ENCODE results near the gene PLEKHG7. TPM values are rescaled to one million over a fixed set of nuclear protein-coding genes. Genes with fewer than 3 reads are reported as not detected.
"Not testable (repeated sequence)": the region's sequence is repeated elsewhere in the genome, so short reads cannot be mapped to it uniquely, and the experiment has no call there.

Gene PLEKHG7
- total RNA-seq, 1 experiment from 2014 or later, result not detected

DNA sequence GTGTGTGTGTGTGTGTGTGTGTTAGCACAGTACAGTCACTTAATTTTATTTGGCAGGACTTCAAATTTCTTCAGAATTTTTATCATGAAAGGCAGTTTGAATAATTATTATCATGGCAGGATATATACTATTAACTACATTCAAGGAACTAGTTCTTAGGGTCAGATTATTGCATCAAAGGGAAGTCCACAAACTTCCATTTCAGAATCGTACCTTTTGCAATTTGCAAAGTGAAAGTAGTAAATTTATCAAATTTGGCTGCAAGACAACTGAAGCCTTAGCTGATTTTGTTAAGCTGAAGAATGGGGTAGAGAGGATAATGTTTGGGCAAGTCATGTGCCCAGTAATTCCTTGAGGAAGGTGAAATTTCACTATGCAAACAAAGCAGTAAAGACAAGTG lies 68.2 kb downstream of the PLEKHG7 start:
- in situ Hi-C loops (cut with HindIII; ENCODE audit: low pct_unique_long_range_greater_than_20kb, low sequenced_read_pairs), result no loop called here
- no peak for DNase-seq (ENCODE audit: low read depth)

DNA sequence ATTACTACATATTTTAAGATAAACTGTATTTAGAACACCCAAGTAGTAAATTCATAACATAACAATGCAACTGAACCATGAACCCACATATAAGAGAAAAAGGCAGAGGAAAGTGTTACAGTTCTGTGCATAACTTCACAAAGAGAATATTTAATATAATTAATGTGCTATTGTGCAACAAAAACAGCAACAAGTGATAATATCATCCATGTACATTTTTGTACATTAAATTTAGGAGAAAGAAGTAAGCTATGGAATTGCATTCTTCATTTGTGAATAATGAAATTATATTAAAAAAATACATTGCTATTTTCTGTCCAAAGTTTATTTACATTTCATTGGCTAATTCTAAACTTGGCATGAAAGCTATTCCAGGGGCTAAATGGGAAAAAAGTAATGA lies 72.6 kb downstream of the PLEKHG7 start:
- in situ Hi-C loops (cut with HindIII; ENCODE audit: low pct_unique_long_range_greater_than_20kb, low sequenced_read_pairs), result no loop called here
- DNase-seq (ENCODE audit: low read depth), result no peak

- in situ Hi-C loops (cut with HindIII; ENCODE audit: low pct_unique_long_range_greater_than_20kb, low sequenced_read_pairs), result no loop called here
- no peak for DNase-seq (ENCODE audit: low read depth)
These were observed 75.7 kb downstream of the PLEKHG7 start for GRCh38 chr12:92778525-92778924.

DNA sequence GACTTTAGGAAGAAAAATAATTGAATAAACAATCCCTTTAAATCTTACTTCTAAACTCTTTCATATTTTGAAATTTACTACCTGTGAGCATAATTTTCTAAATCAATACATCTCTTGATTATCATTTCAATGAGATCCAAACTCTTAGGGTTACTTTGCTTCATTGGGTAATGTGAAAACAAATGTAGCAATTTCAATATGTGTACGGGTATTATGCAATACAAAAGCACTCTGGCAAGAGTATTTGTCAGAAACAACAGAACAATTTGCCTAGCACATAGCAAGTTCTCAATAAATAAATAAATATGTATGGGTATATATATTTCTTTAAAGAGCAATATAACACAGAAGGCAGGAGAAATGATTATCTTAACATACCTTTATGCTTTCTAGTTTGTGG lies 77.1 kb downstream of the PLEKHG7 start:
- no peak for DNase-seq (ENCODE audit: low read depth)
- in situ Hi-C loops (cut with HindIII; ENCODE audit: low pct_unique_long_range_greater_than_20kb, low sequenced_read_pairs), result no loop called here

GRCh38 chr12:92784356-92784755 lies 81.6 kb downstream of the PLEKHG7 start:
- no peak for DNase-seq (ENCODE audit: low read depth)
- in situ Hi-C loops (cut with HindIII; ENCODE audit: low pct_unique_long_range_greater_than_20kb, low sequenced_read_pairs), result no loop called here

- DNase-seq (ENCODE audit: low read depth), result peak; percentile 59
- in situ Hi-C loops (cut with HindIII; ENCODE audit: low pct_unique_long_range_greater_than_20kb, low sequenced_read_pairs), result no loop called here
These were observed 82.2 kb downstream of the PLEKHG7 start for GRCh38 chr12:92784797-92785562.

DNA sequence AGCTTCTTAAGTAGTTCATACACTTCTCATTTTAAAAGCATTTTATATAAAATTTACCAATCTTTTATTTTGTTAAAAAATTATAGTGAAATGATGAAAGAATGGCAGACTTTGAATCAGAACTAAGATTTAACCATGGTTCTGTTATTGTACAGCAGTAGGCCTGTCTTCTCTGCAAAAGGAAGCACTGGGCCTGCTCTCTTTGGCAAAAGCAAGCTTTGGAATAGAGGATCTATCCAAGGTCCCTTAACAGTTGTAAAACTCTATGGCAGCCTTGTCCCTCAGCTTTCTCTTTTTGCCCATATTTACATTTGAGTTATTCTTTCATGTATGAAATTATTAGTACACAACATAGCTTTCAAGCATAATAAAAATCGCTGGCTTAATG lies 82.8 kb downstream of the PLEKHG7 start:
- DNase-seq (ENCODE audit: low read depth), result no peak
- in situ Hi-C loops (cut with HindIII; ENCODE audit: low pct_unique_long_range_greater_than_20kb, low sequenced_read_pairs), result no loop called here

- in situ Hi-C loops (cut with HindIII; ENCODE audit: low pct_unique_long_range_greater_than_20kb, low sequenced_read_pairs), result no loop called here
- no peak for DNase-seq (ENCODE audit: low read depth)
These were observed 83.3 kb downstream of the PLEKHG7 start for GRCh38 chr12:92786045-92786444.

DNA sequence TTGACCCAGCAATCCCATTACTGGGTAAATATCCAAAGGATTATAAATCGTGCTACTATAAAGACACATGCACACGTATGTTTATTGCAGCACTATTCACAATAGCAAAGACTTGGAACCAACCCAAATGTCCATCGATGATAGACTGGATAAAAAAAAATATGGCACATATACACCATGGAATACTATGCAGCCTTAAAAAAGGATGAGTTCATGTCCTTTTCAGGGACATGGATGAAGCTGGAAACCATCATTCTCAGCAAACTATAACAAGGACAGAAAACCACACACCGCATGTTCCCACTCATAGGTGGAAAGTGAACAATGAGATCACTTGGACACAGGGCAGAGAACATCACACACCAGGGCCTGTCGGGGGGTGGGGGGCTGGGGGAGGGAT lies 91.6 kb downstream of the PLEKHG7 start:
- in situ Hi-C loops (cut with HindIII; ENCODE audit: low pct_unique_long_range_greater_than_20kb, low sequenced_read_pairs); DNase-seq (ENCODE audit: low read depth): not testable (repeated sequence)

DNA sequence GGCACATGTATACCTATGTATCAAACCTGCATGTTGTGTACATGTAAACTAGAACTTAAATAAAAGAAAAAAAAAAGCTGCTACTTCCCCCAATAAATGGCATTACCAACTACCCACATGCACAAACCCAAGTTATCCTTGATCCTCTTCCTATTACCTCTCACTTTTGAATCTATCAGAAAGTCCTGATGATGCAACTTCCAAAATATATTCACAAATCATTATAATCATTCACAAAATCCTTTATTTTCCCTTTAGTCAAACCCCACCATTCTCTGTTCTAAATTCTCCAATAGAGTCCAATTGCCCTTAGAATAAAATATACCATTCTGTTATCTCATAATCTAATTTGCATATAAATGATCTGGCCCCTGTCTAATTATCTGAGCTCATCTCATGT lies 92.0 kb downstream of the PLEKHG7 start:
- no peak for DNase-seq (ENCODE audit: low read depth)
- in situ Hi-C loops (cut with HindIII; ENCODE audit: low pct_unique_long_range_greater_than_20kb, low sequenced_read_pairs), result no loop called here

DNA sequence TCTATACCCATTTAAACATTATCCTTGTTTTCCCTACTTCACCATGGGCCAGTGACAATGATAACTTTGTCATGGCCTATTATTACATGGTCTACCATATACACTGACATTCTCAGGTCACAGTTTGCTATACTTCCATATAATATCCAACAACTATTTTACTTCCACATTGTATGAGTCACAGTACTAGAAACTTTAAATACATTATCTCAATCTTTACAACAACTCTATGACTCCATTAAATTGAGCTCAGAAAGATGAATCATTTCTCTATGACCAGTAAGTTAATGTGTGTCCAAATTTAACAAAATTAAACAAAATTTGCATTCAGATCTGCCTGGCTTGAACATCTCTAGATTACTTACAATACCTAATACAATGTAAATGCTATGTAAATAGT lies 93.9 kb downstream of the PLEKHG7 start:
- in situ Hi-C loops (cut with HindIII; ENCODE audit: low pct_unique_long_range_greater_than_20kb, low sequenced_read_pairs), result no loop called here

GRCh38 chr12:92802906-92803305 lies 100.1 kb downstream of the PLEKHG7 start:
- DNase-seq (ENCODE audit: low read depth), result no peak
- in situ Hi-C loops (cut with HindIII; ENCODE audit: low pct_unique_long_range_greater_than_20kb, low sequenced_read_pairs), result no loop called here

More for the DNA sequence above, 93.9 kb downstream of the PLEKHG7 start:
- DNase-seq (ENCODE audit: low read depth), result no peak

DNA sequence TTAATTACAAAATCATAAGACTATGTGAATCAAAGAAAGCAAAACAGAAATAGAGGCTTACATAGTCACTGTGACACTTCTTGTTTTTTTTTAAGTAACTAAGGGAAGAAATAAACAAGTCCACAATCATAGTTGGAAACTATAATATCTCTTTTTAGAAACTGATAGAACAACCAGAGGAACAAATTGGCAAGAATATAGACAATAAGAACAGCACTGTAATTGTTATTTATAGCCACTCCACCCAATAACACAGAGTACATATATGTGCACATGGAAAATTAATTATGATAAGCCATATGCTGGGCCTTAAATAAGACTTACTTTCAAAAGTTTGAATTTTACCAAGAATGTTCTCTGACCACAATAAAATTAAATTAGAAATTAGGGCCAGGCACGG lies 101.1 kb downstream of the PLEKHG7 start:
- in situ Hi-C loops (cut with HindIII; ENCODE audit: low pct_unique_long_range_greater_than_20kb, low sequenced_read_pairs), result no loop called here
- DNase-seq (ENCODE audit: low read depth), result no peak

- in situ Hi-C loops (cut with HindIII; ENCODE audit: low pct_unique_long_range_greater_than_20kb, low sequenced_read_pairs), result no loop called here
These were observed 107.6 kb downstream of the PLEKHG7 start for GRCh38 chr12:92810370-92810769.

GRCh38 chr12:92814584-92814983 lies 111.8 kb downstream of the PLEKHG7 start:
- in situ Hi-C loops (cut with HindIII; ENCODE audit: low pct_unique_long_range_greater_than_20kb, low sequenced_read_pairs), result no loop called here
- no peak for DNase-seq (ENCODE audit: low read depth)

More at GRCh38 chr12:92810370-92810769, 107.6 kb downstream of the PLEKHG7 start:
- no peak for DNase-seq (ENCODE audit: low read depth)

- no peak for DNase-seq (ENCODE audit: low read depth)
- in situ Hi-C loops (cut with HindIII; ENCODE audit: low pct_unique_long_range_greater_than_20kb, low sequenced_read_pairs), result no loop called here
These were observed 118.4 kb downstream of the PLEKHG7 start for GRCh38 chr12:92821142-92821541.

Other genes with a start within 250 kb of the PLEKHG7 start
- gene EEA1, start 226.3 kb downstream of the PLEKHG7 start, total RNA-seq (2014; rRNA removed; shearing (Covaris generic); ENCODE audit: low replicate concordance), result 9.7 and 17.4 TPM in 2 replicates

All from Caki2 (cell line).